OCI-M2 (cell line): ENCODE measurements around the gene SETD1B.

Experiments
- DNase-seq: peaks from one replicate; lab custom pipeline; 2025; ENCODE audit not compliant: unreplicated experiment; lab: John Stamatoyannopoulos, UW

Gene SETD1B

GRCh38 chr12:121807642-121808347 is 4.0 kb downstream of the SETD1B start:
- no peak for DNase-seq

GRCh38 chr12:121808623-121809022 is 4.8 kb downstream of the SETD1B start:
- no peak for DNase-seq

GRCh38 chr12:121809712-121810116 is 5.9 kb downstream of the SETD1B start:
- DNase-seq, result no peak

GRCh38 chr12:121810234-121810817 is 6.5 kb downstream of the SETD1B start:
- no peak for DNase-seq

- no peak for DNase-seq
Measured at GRCh38 chr12:121810833-121811433, 7.1 kb downstream of the SETD1B start.

- no peak for DNase-seq
Measured at GRCh38 chr12:121811434-121812319, 7.9 kb downstream of the SETD1B start.

- no peak for DNase-seq
Measured at GRCh38 chr12:121812320-121812871, 8.6 kb downstream of the SETD1B start.

- no peak for DNase-seq
Measured at GRCh38 chr12:121812921-121813896, 9.4 kb downstream of the SETD1B start.

- DNase-seq, result no peak
Measured at GRCh38 chr12:121813951-121814350, 10.1 kb downstream of the SETD1B start.

- DNase-seq, result no peak
Measured at GRCh38 chr12:121814429-121815119, 10.8 kb downstream of the SETD1B start.

GRCh38 chr12:121815263-121815662 is 11.5 kb downstream of the SETD1B start:
- DNase-seq, result no peak

- no peak for DNase-seq
Measured at GRCh38 chr12:121816925-121817647, 13.3 kb downstream of the SETD1B start.

- no peak for DNase-seq
Measured at GRCh38 chr12:121817648-121818043, 13.8 kb downstream of the SETD1B start.

GRCh38 chr12:121819212-121819949 is 15.6 kb downstream of the SETD1B start:
- DNase-seq, result no peak

GRCh38 chr12:121820056-121820455 is 16.2 kb downstream of the SETD1B start:
- no peak for DNase-seq

GRCh38 chr12:121822393-121823100 is 18.7 kb downstream of the SETD1B start:
- no peak for DNase-seq

- DNase-seq, result no peak
Measured at GRCh38 chr12:121823101-121823726, 19.4 kb downstream of the SETD1B start.
